ENCODE data around the gene LAS1L.
"Not testable (repeated sequence)": the region's sequence is repeated elsewhere in the genome, so short reads cannot be mapped to it uniquely, and the experiment has no call there.

The LAS1L gene

GRCh38 chrX:65545456-65545855, 10.9 kb upstream of the LAS1L start:
- Histone ChIP-seq H3K4me1 (ENCODE audit: control insufficient read depth in 1 of 2, insufficient read depth in 2 of 2, low read length in 2 of 2) (no peaks in the 10 kb centered on the region), H3K27me3 (ENCODE audit: low read depth, low read length) (no peaks in the 10 kb centered on the region), H3K36me3 (ENCODE audit: control insufficient read depth in 1 of 2, insufficient read depth in 2 of 2, low read length in 2 of 2) (no peaks in the 10 kb centered on the region), H3K9me3 (ENCODE audit: control insufficient read depth in 1 of 2, low read length in 2 of 2) (no peaks in the 10 kb centered on the region), H3K27ac (ENCODE audit: low read length) (no peak overlapping the region), H3K4me3 (ENCODE audit: low read depth in 1 of 2, low read length in 2 of 2) (no peak overlapping the region)

GRCh38 chrX:65537229-65537628, 2.6 kb upstream of the LAS1L start:
- H3K9me3 ChIP-seq (ENCODE audit: control insufficient read depth in 1 of 2, low read length in 2 of 2) = no peaks in the 10 kb centered on the region
- peaks cover 0 to 16% of the 10 kb centered on the region in 2 donors for H3K4me1 ChIP-seq (ENCODE audit: control insufficient read depth in 1 of 2, insufficient read depth in 2 of 2, low read length in 2 of 2)
- H3K36me3 ChIP-seq (ENCODE audit: control insufficient read depth in 1 of 2, insufficient read depth in 2 of 2, low read length in 2 of 2) = peaks cover under 1 to 4% of the 10 kb centered on the region in 2 donors
- H3K27me3 ChIP-seq (ENCODE audit: low read depth, low read length) = no peaks in the 10 kb centered on the region
- no peak overlapping the region for H3K4me3 ChIP-seq (ENCODE audit: low read depth in 1 of 2, low read length in 2 of 2)
- no peak overlapping the region for H3K27ac ChIP-seq (ENCODE audit: low read length)

- Histone ChIP-seq H3K9me3 (ENCODE audit: control insufficient read depth in 1 of 2, low read length in 2 of 2) (no peaks in the 10 kb centered on the region), H3K27ac (ENCODE audit: low read length) (no peak overlapping the region), H3K36me3 (ENCODE audit: control insufficient read depth in 1 of 2, insufficient read depth in 2 of 2, low read length in 2 of 2) (peaks cover 6% of the 10 kb centered on the region in 2 donors), H3K4me1 (ENCODE audit: control insufficient read depth in 1 of 2, insufficient read depth in 2 of 2, low read length in 2 of 2) (peaks cover 0 to 16% of the 10 kb centered on the region in 2 donors), H3K4me3 (ENCODE audit: low read depth in 1 of 2, low read length in 2 of 2) (no peak overlapping the region), H3K27me3 (ENCODE audit: low read depth, low read length) (no peaks in the 10 kb centered on the region)
Observed at GRCh38 chrX:65536291-65536690, 1.7 kb upstream of the LAS1L start.

GRCh38 chrX:65532016-65532415, 2.6 kb downstream of the LAS1L start:
- Histone ChIP-seq H3K4me3 (ENCODE audit: low read depth in 1 of 2, low read length in 2 of 2) (no peak overlapping the region), H3K27me3 (ENCODE audit: low read depth, low read length) (no peaks in the 10 kb centered on the region), H3K36me3 (ENCODE audit: control insufficient read depth in 1 of 2, insufficient read depth in 2 of 2, low read length in 2 of 2) (peaks cover 14 to 19% of the 10 kb centered on the region in 2 donors), H3K27ac (ENCODE audit: low read length) (no peak overlapping the region), H3K9me3 (ENCODE audit: control insufficient read depth in 1 of 2, low read length in 2 of 2) (no peaks in the 10 kb centered on the region), H3K4me1 (ENCODE audit: control insufficient read depth in 1 of 2, insufficient read depth in 2 of 2, low read length in 2 of 2) (peaks cover 0 to 16% of the 10 kb centered on the region in 2 donors)

- Histone ChIP-seq H3K4me1 (ENCODE audit: control insufficient read depth in 1 of 2, insufficient read depth in 2 of 2, low read length in 2 of 2) (peaks cover 0 to 15% of the 10 kb centered on the region in 2 donors), H3K27me3 (ENCODE audit: low read depth, low read length) (no peaks in the 10 kb centered on the region), H3K4me3 (ENCODE audit: low read depth in 1 of 2, low read length in 2 of 2) (no peak overlapping the region), H3K9me3 (ENCODE audit: control insufficient read depth in 1 of 2, low read length in 2 of 2) (no peaks in the 10 kb centered on the region), H3K36me3 (ENCODE audit: control insufficient read depth in 1 of 2, insufficient read depth in 2 of 2, low read length in 2 of 2) (peaks cover 26 to 32% of the 10 kb centered on the region in 2 donors), H3K27ac (ENCODE audit: low read length) (no peak overlapping the region)
Observed at GRCh38 chrX:65528705-65529340, 5.8 kb downstream of the LAS1L start.

GRCh38 chrX:65528293-65528692, 6.3 kb downstream of the LAS1L start:
- Histone ChIP-seq H3K4me3 (ENCODE audit: low read depth in 1 of 2, low read length in 2 of 2) (no peak overlapping the region), H3K4me1 (ENCODE audit: control insufficient read depth in 1 of 2, insufficient read depth in 2 of 2, low read length in 2 of 2) (peaks cover 0 to 10% of the 10 kb centered on the region in 2 donors), H3K27ac (ENCODE audit: low read length) (no peak overlapping the region), H3K9me3 (ENCODE audit: control insufficient read depth in 1 of 2, low read length in 2 of 2) (no peaks in the 10 kb centered on the region), H3K36me3 (ENCODE audit: control insufficient read depth in 1 of 2, insufficient read depth in 2 of 2, low read length in 2 of 2) (peaks cover 29 to 38% of the 10 kb centered on the region in 2 donors), H3K27me3 (ENCODE audit: low read depth, low read length) (no peaks in the 10 kb centered on the region)

- Histone ChIP-seq H3K36me3 (ENCODE audit: control insufficient read depth in 1 of 2, insufficient read depth in 2 of 2, low read length in 2 of 2) (peaks cover 39 to 53% of the 10 kb centered on the region in 2 donors), H3K27ac (ENCODE audit: low read length) (no peak overlapping the region), H3K27me3 (ENCODE audit: low read depth, low read length) (no peaks in the 10 kb centered on the region), H3K9me3 (ENCODE audit: control insufficient read depth in 1 of 2, low read length in 2 of 2) (no peaks in the 10 kb centered on the region), H3K4me1 (ENCODE audit: control insufficient read depth in 1 of 2, insufficient read depth in 2 of 2, low read length in 2 of 2) (no peaks in the 10 kb centered on the region), H3K4me3 (ENCODE audit: low read depth in 1 of 2, low read length in 2 of 2) (no peak overlapping the region)
Observed at GRCh38 chrX:65524139-65524538, 10.4 kb downstream of the LAS1L start.

- Histone ChIP-seq H3K4me3 (ENCODE audit: low read depth in 1 of 2, low read length in 2 of 2) (no peak overlapping the region), H3K36me3 (ENCODE audit: control insufficient read depth in 1 of 2, insufficient read depth in 2 of 2, low read length in 2 of 2) (peaks cover 39 to 59% of the 10 kb centered on the region in 2 donors), H3K4me1 (ENCODE audit: control insufficient read depth in 1 of 2, insufficient read depth in 2 of 2, low read length in 2 of 2) (no peaks in the 10 kb centered on the region), H3K27ac (ENCODE audit: low read length) (no peak overlapping the region), H3K9me3 (ENCODE audit: control insufficient read depth in 1 of 2, low read length in 2 of 2) (no peaks in the 10 kb centered on the region), H3K27me3 (ENCODE audit: low read depth, low read length) (no peaks in the 10 kb centered on the region)
Observed at GRCh38 chrX:65522739-65523372, 11.7 kb downstream of the LAS1L start.

GRCh38 chrX:65519530-65519929, 15.1 kb downstream of the LAS1L start:
- H3K36me3 ChIP-seq (ENCODE audit: control insufficient read depth in 1 of 2, insufficient read depth in 2 of 2, low read length in 2 of 2) = peaks cover 33 to 55% of the 10 kb centered on the region in 2 donors
- H3K9me3 ChIP-seq (ENCODE audit: control insufficient read depth in 1 of 2, low read length in 2 of 2); H3K27me3 ChIP-seq (ENCODE audit: low read depth, low read length); H3K4me1 ChIP-seq (ENCODE audit: control insufficient read depth in 1 of 2, insufficient read depth in 2 of 2, low read length in 2 of 2); H3K27ac ChIP-seq (ENCODE audit: low read length); H3K4me3 ChIP-seq (ENCODE audit: low read depth in 1 of 2, low read length in 2 of 2): not testable (repeated sequence)

- H3K9me3 ChIP-seq (ENCODE audit: control insufficient read depth in 1 of 2, low read length in 2 of 2); H3K27ac ChIP-seq (ENCODE audit: low read length); H3K4me1 ChIP-seq (ENCODE audit: control insufficient read depth in 1 of 2, insufficient read depth in 2 of 2, low read length in 2 of 2); H3K27me3 ChIP-seq (ENCODE audit: low read depth, low read length); H3K4me3 ChIP-seq (ENCODE audit: low read depth in 1 of 2, low read length in 2 of 2): not testable (repeated sequence)
- H3K36me3 ChIP-seq (ENCODE audit: control insufficient read depth in 1 of 2, insufficient read depth in 2 of 2, low read length in 2 of 2) = peaks cover 31 to 51% of the 10 kb centered on the region in 2 donors
Observed at GRCh38 chrX:65518980-65519379, 15.6 kb downstream of the LAS1L start.

GRCh38 chrX:65517923-65518322, 16.7 kb downstream of the LAS1L start:
- H3K27me3 ChIP-seq (ENCODE audit: low read depth, low read length) = no peaks in the 10 kb centered on the region
- H3K27ac ChIP-seq (ENCODE audit: low read length) = no peak overlapping the region
- H3K4me3 ChIP-seq (ENCODE audit: low read depth in 1 of 2, low read length in 2 of 2) = no peak overlapping the region
- H3K4me1 ChIP-seq (ENCODE audit: control insufficient read depth in 1 of 2, insufficient read depth in 2 of 2, low read length in 2 of 2) = no peaks in the 10 kb centered on the region
- H3K36me3 ChIP-seq (ENCODE audit: control insufficient read depth in 1 of 2, insufficient read depth in 2 of 2, low read length in 2 of 2) = peaks cover 23 to 40% of the 10 kb centered on the region in 2 donors
- no peaks in the 10 kb centered on the region for H3K9me3 ChIP-seq (ENCODE audit: control insufficient read depth in 1 of 2, low read length in 2 of 2)

- Histone ChIP-seq H3K36me3 (ENCODE audit: control insufficient read depth in 1 of 2, insufficient read depth in 2 of 2, low read length in 2 of 2) (peaks cover 20 to 32% of the 10 kb centered on the region in 2 donors), H3K9me3 (ENCODE audit: control insufficient read depth in 1 of 2, low read length in 2 of 2) (no peaks in the 10 kb centered on the region), H3K27ac (ENCODE audit: low read length) (no peak overlapping the region), H3K4me1 (ENCODE audit: control insufficient read depth in 1 of 2, insufficient read depth in 2 of 2, low read length in 2 of 2) (no peaks in the 10 kb centered on the region), H3K27me3 (ENCODE audit: low read depth, low read length) (no peaks in the 10 kb centered on the region), H3K4me3 (ENCODE audit: low read depth in 1 of 2, low read length in 2 of 2) (no peak overlapping the region)
Observed at GRCh38 chrX:65516756-65517155, 17.8 kb downstream of the LAS1L start.
